Astrocyte of the cerebellum (primary cell): ENCODE measurements around the gene RAI1.

ENCODE experiments used
- DNase-seq: peaks from one replicate; pipeline ENCODE4 v3.0.0-alpha.2; 2011; ENCODE audit warnings: low read depth
- H3K4me3 ChIP-seq: 2 replicates; pipeline ENCODE4 v1.5.1; 2011; ENCODE audit warnings: mild to moderate bottlenecking, low read depth, low read length, moderate library complexity
- in situ Hi-C: cut with HindIII; loops from 2 replicates; pipeline ENCODE4 v1.10.0; 2017; ENCODE audit warnings: low sequenced_read_pairs
- TF ChIP-seq, protein P1 (sequence below): IDR thresholded peaks from 2 replicates; pipeline ENCODE4 v1.5.1; 2012; ENCODE audit warnings: low read length, low read depth, moderate library complexity, mild to moderate bottlenecking; ENCODE audit errors: missing control alignments

The RAI1 gene

DNA sequence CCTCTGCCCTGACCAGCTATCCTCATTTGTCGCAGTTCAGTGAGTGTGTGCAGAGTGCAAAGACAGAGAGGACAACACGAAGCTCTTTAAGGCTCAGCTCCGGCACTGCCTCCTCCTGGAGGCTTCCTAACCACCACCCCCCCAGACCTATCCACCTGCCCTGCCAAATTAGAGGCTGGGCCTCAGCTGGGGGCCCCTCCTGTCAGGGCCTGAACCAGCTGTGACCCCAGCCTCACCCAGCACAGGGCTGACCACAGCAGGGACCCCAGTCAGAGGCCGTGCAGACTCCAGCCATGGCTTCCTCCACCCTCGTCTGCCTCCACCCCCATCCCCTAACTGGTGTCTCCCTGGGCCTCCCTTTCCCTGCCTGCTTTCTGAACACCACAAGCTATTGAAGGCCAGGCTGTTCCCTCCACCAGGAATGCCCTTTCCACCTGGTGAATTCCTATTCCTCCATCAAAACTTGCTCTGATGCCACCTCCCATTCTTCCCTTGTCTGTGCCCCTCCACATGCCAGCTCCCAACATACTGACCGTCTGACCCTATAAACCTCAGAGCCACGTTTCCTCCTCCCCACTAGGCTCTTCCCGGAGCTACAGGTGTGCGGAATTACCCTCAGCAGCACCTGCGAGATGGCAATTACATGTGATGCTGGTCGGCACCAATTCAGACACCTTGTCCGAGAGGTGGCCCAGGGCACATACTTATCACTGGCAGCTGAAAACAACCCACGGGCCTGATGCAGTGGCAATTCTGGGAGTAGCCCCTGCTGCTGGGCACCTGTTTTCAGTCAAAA lies 146.8 kb downstream of the RAI1 start:
- no peak for DNase-seq
- in situ Hi-C loops = no loop called here
- TF ChIP-seq, protein P1, sequence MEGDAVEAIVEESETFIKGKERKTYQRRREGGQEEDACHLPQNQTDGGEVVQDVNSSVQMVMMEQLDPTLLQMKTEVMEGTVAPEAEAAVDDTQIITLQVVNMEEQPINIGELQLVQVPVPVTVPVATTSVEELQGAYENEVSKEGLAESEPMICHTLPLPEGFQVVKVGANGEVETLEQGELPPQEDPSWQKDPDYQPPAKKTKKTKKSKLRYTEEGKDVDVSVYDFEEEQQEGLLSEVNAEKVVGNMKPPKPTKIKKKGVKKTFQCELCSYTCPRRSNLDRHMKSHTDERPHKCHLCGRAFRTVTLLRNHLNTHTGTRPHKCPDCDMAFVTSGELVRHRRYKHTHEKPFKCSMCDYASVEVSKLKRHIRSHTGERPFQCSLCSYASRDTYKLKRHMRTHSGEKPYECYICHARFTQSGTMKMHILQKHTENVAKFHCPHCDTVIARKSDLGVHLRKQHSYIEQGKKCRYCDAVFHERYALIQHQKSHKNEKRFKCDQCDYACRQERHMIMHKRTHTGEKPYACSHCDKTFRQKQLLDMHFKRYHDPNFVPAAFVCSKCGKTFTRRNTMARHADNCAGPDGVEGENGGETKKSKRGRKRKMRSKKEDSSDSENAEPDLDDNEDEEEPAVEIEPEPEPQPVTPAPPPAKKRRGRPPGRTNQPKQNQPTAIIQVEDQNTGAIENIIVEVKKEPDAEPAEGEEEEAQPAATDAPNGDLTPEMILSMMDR = no peak
- H3K4me3 ChIP-seq = no peak overlapping the region

DNA sequence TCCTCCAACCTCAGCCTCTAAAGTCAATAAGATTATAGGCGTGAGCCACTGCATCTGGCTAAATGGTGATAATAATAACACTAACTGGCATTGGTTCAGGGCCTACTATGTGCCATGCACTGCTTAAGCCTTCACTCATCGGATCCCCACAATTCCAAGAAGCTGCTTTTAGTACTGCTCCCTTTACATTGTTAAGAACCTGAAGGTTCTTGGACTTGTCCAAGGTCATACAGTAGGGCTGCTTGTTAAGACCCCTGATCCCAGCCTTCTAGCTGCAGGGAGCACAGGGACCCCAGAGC lies 149.0 kb downstream of the RAI1 start:
- DNase-seq = no peak
- TF ChIP-seq, protein P1 = no peak
- H3K4me3 ChIP-seq = no peak overlapping the region
- in situ Hi-C loops = no loop called here

DNA sequence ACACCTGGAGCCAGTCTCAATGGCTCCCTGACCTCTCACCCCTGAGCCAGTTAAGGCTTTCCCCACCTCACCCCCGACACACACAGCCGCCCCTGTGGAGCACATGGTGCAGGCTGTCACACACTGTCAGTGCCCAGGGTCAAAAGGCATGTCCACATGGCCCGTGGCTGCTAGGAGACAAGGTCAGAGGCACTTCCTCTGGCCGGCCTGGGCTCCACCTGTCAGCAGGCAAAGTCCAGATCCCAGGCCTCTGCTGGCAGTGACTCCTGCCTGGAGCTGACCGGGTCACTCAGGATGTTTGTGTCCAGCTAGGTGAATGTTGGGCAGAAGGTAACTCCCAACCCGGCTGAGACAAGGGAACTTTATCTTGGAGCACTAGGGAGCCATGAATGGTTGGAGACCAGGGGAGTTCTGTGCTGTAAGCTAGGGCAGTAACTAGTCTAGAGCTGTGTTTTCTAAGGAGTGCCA lies 149.5 kb downstream of the RAI1 start:
- TF ChIP-seq, protein P1 = no peak
- in situ Hi-C loops = no loop called here
- DNase-seq = no peak
- H3K4me3 ChIP-seq = no peak overlapping the region

DNA sequence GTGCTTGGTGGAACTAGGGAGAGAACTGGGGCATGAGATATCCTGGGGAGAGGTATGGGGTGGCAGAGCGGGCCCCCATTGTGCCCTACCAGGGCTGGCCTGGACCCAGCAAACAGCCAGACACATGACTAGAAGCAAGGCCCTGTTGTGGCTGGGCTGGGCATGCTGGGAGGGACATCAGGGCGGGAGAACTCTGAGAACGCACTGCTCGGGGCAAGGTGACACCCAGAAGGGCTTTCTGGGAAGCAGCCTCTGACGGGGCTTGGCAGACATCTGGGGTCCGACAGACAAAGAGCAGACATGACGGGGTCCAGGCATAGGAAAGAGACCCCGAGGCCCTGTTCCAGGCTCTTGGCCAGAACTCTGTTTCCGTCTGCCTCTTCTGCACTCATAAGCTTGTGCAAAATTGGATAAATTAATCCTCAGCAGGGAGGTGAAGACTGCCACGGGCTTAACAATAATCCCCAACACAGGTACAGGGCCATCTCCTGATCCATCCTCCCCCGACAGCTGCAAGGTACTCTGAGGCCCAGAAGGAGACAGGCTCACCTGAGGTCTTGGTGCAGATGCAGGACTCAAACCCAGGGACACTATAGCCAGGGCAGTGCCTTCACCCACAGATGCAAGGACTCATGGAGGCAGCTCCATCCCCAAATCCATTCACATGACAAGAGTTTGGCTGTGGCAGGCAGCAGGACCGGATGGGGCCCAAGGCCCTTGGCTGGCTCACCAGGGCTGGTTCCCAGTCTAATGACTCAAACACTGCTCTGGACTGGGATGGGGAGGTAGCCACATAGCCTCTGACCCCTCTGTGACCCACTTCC lies 150.2 kb downstream of the RAI1 start:
- in situ Hi-C loops = no loop called here
- TF ChIP-seq, protein P1 = no peak
- DNase-seq = no peak
- H3K4me3 ChIP-seq = no peak overlapping the region

DNA sequence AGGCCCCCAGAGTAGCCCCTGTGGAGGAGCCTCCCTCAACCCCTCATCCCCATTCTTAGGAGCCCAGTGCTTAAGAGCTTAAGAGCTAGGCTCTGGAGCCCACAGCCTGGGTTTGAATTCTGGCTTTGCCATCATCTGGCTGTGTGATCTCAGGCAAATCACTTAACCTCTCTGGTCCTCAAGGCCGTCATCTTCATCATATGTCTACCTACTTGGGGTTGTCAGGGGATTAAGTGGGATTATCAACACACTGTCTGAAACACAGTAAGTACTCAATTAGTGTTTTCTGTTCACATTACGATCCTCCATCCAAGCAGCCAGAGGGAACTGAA lies 150.7 kb downstream of the RAI1 start:
- no peak overlapping the region for H3K4me3 ChIP-seq
- TF ChIP-seq, protein P1 = no peak
- in situ Hi-C loops = no loop called here
- no peak for DNase-seq

DNA sequence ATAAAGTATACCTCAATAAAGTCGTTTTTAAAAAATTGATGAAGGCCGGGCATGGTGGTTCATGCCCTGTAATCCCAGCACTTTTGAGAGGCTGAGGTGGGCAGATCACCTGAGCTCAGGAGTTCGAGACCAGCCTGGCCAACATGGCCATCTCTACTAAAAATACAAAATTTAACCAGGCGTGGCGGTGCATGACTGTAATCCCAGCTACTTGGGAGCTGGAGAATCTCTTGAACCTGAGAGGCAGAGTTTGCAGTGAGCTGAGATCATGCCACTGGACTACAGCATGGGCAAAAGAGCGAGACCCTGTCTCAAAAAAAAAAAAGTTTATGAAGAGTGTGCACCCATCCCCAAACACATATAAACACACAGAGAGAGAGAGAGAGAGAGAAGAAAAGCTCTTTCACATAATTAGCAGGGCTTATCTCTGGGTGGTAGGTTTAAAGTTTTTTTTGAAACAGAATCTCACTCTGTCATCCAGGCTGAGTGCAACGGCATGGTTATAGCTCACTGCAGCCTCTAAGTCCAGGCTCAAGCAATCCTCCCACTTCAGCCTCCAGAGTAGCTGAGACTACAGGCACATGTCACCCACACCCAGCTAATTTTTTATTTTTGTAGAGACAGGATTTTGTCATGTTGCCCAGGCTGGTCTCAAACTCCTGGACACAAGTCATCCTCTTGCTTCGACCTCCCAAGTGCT lies 152.6 kb downstream of the RAI1 start:
- TF ChIP-seq, protein P1 = no peak
- in situ Hi-C loops = no loop called here
- no peak for DNase-seq
- no peak overlapping the region for H3K4me3 ChIP-seq
